Thyroid gland (tissue), 4 donors: ENCODE measurements around the gene SMS. TPM values are rescaled to one million over a fixed set of nuclear protein-coding genes. Genes with fewer than 3 reads are reported as not detected.

Source experiments
- DNase-seq, 2 donors: peaks; one replicate each; pipeline ENCODE4 v3.0.0-alpha.2; 2019
- H3K27ac ChIP-seq, 3 donors: fragments of 200-600 bp; sonication (generic); 1 replicate in 2 of 3; 2 replicates in 1 of 3; pipeline ENCODE4 v1.5.1; 2016 to 2019; ENCODE audit warnings: mild to moderate bottlenecking in 1 of 3, moderate library complexity in 1 of 3
- H3K27me3 ChIP-seq: fragments of 200-600 bp; sonication (generic); one replicate; pipeline ENCODE4 v1.5.1; 2019
- H3K36me3 ChIP-seq, 2 donors: fragments of 200-600 bp; sonication (generic); one replicate each; pipeline ENCODE4 v1.5.1; 2016 to 2019
- H3K4me1 ChIP-seq, 2 donors: fragments of 200-600 bp; sonication (generic); one replicate each; pipeline ENCODE4 v1.5.1; 2017 to 2019
- H3K4me3 ChIP-seq, 3 donors: fragments of 200-600 bp; sonication (generic); replicated peaks in 1 of 3; 1 replicate in 2 of 3; 2 replicates in 1 of 3; pipeline ENCODE4 v1.5.1; 2016; ENCODE audit warnings: mild to moderate bottlenecking in 1 of 3
- H3K9me3 ChIP-seq: fragments of 200-600 bp; sonication (generic); one replicate; pipeline ENCODE4 v1.5.1; 2017
- POLR2A ChIP-seq, 2 donors: fragments of 450-650 bp; IDR thresholded peaks; one replicate each; pipeline ENCODE4 v1.6.1; 2017; ENCODE audit warnings: antibody characterized with exemption in 2 of 2, mild to moderate bottlenecking in 2 of 2, moderate library complexity in 1 of 2
- WGBS, 2 donors: methylation state at CpG; one replicate each; pipeline ENCODE4 v1.1.5; 2017; 5-methylcytosine and 5-hydroxymethylcytosine counted together
- intact Hi-C: fragments of 100-400 bp; cut with DNase I; formaldehyde crosslinking; loops from one replicate; pipeline ENCODE4 v1.15.1; 2023
- total RNA-seq, 4 donors: library from RNA; depleted of rRNA; stranded (reverse); fragments of >200 nt; gene quantifications; one replicate each; pipeline ENCODE4 v1.2.3, GENCODE V29; 2016
- TF ChIP-seq, protein P1 (sequence below), 6 experiments: fragments of 200-600 bp in 3 of 6; fragments of 450-650 bp in 3 of 6; sonication (generic) in 3 of 6; IDR thresholded peaks; one replicate each; pipeline ENCODE4 v1.5.1; 2016 to 2019; ENCODE audit warnings: antibody characterized with exemption in 6 of 6, mild to moderate bottlenecking in 2 of 6, inconsistent platforms in 1 of 6, moderate library complexity in 1 of 6

Gene SMS
- total RNA-seq, 4 donors from 2014 or later = 89.6 to 128 (median 91.4) TPM

DNA sequence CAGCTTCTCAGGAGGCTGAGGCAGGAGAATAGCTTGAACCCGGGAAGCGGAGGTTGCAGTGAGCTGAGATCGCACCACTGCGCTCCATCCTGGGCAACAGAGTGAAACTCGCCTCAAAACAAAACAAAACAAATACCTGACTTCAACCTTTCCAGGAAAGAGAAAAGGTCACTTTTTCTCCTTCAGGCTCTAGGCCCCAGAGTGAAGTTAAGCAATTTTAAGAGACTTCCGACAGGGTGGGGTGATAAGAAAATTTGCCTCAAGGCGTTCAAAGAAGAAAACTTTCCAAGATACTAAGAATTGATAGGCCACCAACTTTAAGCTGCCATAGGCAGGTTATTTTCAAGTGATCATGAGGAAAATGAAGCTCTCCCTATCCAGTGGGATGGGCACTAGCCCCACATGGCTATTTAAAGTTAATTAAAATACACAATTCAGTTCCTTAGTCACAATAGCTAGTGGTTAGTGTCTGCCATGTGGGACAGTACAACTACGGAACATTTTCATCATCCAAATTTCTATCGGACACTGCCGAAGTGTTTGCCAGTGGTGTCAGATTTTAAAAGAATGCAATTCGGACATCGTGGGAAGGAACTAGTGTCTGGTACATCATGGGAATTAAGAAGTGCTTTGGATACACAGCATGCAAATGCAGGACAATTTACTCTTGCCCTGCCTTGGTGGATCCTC lies 33.0 kb downstream of the SMS start:
- Histone ChIP-seq H3K4me3 (no peak overlapping the region), H3K36me3 (peaks cover 0 to 9% of the 10 kb centered on the region in 2 donors), H3K9me3 (no peaks in the 10 kb centered on the region), H3K4me1 (peaks cover 0 to 8% of the 10 kb centered on the region in 2 donors), H3K27me3 (no peaks in the 10 kb centered on the region), H3K27ac (peak overlapping the region in 2 of 3 donors; percentile 19 to 67)
- TF ChIP-seq POLR2A (IDR thresholded peaks at IDR 0.05) = no peak
- intact Hi-C loops = no loop called here
- DNase-seq = no peak
- 83 to 93% methylated on average over 11 to 12 of the region's 12 CpGs for WGBS, 2 donors

GRCh38 chrX:21974011-21974385 lies 33.5 kb downstream of the SMS start:
- Histone ChIP-seq H3K27me3 (no peaks in the 10 kb centered on the region), H3K4me1 (peaks cover 0 to 8% of the 10 kb centered on the region in 2 donors), H3K9me3 (no peaks in the 10 kb centered on the region), H3K36me3 (peaks cover 0 to 10% of the 10 kb centered on the region in 2 donors), H3K4me3 (no peak overlapping the region), H3K27ac (peak overlapping the region in 2 of 3 donors; percentile 19 to 67)
- TF ChIP-seq, protein P1, sequence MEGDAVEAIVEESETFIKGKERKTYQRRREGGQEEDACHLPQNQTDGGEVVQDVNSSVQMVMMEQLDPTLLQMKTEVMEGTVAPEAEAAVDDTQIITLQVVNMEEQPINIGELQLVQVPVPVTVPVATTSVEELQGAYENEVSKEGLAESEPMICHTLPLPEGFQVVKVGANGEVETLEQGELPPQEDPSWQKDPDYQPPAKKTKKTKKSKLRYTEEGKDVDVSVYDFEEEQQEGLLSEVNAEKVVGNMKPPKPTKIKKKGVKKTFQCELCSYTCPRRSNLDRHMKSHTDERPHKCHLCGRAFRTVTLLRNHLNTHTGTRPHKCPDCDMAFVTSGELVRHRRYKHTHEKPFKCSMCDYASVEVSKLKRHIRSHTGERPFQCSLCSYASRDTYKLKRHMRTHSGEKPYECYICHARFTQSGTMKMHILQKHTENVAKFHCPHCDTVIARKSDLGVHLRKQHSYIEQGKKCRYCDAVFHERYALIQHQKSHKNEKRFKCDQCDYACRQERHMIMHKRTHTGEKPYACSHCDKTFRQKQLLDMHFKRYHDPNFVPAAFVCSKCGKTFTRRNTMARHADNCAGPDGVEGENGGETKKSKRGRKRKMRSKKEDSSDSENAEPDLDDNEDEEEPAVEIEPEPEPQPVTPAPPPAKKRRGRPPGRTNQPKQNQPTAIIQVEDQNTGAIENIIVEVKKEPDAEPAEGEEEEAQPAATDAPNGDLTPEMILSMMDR (IDR thresholded peaks at IDR 0.05) = no peak
- TF ChIP-seq POLR2A (IDR thresholded peaks at IDR 0.05) = no peak
- WGBS, 2 donors = 28 to 43% methylated on average over 2 of the region's 2 CpGs
- intact Hi-C loops = no loop called here
- no peak for DNase-seq

DNA sequence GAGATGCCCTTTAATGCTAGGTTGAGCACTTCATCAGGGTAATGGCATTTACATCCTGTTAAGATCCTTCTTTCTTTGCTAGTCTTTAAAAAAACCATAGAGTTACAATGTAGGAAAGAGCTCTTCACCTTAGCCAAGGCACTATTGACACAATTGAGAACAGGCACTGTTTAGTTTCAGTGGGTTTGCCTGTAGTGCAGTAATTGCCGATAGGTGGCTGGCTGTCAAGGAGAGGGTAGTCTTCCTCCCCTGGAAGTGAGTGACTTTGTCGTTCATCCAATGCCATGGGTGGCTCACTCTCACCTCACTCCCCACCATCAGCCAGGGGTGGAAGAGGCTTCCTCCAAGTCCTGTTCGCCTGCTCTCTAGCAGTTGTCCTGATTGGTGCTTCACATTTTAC lies 34.7 kb downstream of the SMS start:
- 75 to 100% methylated on average over 1 to 3 of the region's 3 CpGs for WGBS, 2 donors
- intact Hi-C loops = no loop called here
- Histone ChIP-seq H3K4me1 (peaks cover 0 to 8% of the 10 kb centered on the region in 2 donors), H3K4me3 (no peak overlapping the region), H3K36me3 (peaks cover 0 to 10% of the 10 kb centered on the region in 2 donors), H3K27ac (no peak overlapping the region), H3K27me3 (no peaks in the 10 kb centered on the region), H3K9me3 (no peaks in the 10 kb centered on the region)
- no peak for DNase-seq
- no peak for TF ChIP-seq POLR2A (IDR thresholded peaks at IDR 0.05)
- TF ChIP-seq, protein P1 (IDR thresholded peaks at IDR 0.05) = no peak

DNA sequence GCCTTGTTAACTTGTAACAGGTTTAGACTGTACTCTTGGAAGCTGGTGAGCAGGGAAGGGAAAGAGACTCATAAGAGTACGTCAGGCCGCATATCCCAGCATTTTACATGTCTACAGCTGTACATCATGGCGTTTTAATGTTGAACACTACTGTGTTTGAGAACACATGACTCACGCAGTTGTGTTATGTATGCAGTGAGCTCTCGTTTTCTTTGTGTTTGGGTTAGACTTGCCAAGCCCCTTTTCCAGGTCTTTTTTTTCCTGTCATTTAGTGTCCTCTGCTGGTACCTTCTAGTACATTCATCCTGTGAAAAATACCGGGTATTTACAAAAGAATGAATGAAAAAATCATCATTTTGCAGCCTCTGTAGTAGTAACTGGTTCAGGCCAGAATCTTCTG lies 35.3 kb downstream of the SMS start:
- Histone ChIP-seq H3K36me3 (peaks cover 0 to 10% of the 10 kb centered on the region in 2 donors), H3K9me3 (no peaks in the 10 kb centered on the region), H3K4me1 (peaks cover 0 to 8% of the 10 kb centered on the region in 2 donors), H3K27ac (no peak overlapping the region), H3K4me3 (no peak overlapping the region), H3K27me3 (no peaks in the 10 kb centered on the region)
- no peak for DNase-seq
- 39 to 56% methylated on average over 6 of the region's 6 CpGs for WGBS, 2 donors
- TF ChIP-seq, protein P1 (IDR thresholded peaks at IDR 0.05) = peak in 4 of 6 experiments; percentile 16 to 41 (median 32)
- TF ChIP-seq POLR2A (IDR thresholded peaks at IDR 0.05) = no peak
- intact Hi-C loops = no loop called here

GRCh38 chrX:21978346-21978745 lies 37.8 kb downstream of the SMS start:
- Histone ChIP-seq H3K27me3 (no peaks in the 10 kb centered on the region), H3K4me1 (peaks cover 0 to 8% of the 10 kb centered on the region in 2 donors), H3K27ac (no peak overlapping the region), H3K9me3 (no peaks in the 10 kb centered on the region), H3K4me3 (no peak overlapping the region), H3K36me3 (peaks cover 0 to 10% of the 10 kb centered on the region in 2 donors)
- no peak for TF ChIP-seq POLR2A (IDR thresholded peaks at IDR 0.05)
- TF ChIP-seq, protein P1 (IDR thresholded peaks at IDR 0.05) = no peak
- WGBS, 2 donors = 98 to 100% methylated on average over 3 to 5 of the region's 5 CpGs
- DNase-seq = no peak
- intact Hi-C loops = no loop called here
